Keratinocyte (primary cell): ENCODE data around the gene CORO2B. TPM values are rescaled to one million over a fixed set of nuclear protein-coding genes. Genes with fewer than 3 reads are reported as not detected.

Experiments
- DNase-seq: peaks from one replicate; pipeline ENCODE4 v3.0.0-alpha.2; 2011; ENCODE audit warnings: low read depth, missing footprints, low spot score
- FAIRE-seq: peaks from 2 replicates; lab custom pipeline; 2011; peaks lifted over from hg19 to GRCh38; lab: Jason Lieb, UNC
- H2AFZ ChIP-seq: 2 replicates; pipeline ENCODE4 v1.6.0; 2012; ENCODE audit warnings: low read length, control low read depth, inconsistent platforms; ENCODE audit not compliant: control insufficient read depth
- H3K27ac ChIP-seq: 2 replicates; pipeline ENCODE4 v1.5.1; 2011; ENCODE audit warnings: low read length; ENCODE audit not compliant: control insufficient read depth, insufficient read depth
- H3K27me3 ChIP-seq: 3 replicates; pipeline ENCODE4 v1.6.0; 2011; ENCODE audit warnings: low read length; ENCODE audit not compliant: control insufficient read depth, insufficient read depth; ENCODE audit errors: extremely low read depth
- H3K36me3 ChIP-seq, 2 experiments: 2 replicates in 1 of 2; 3 replicates in 1 of 2; pipeline ENCODE4 v1.5.1; 2011; ENCODE audit warnings: low read length in 2 of 2, mild to moderate bottlenecking in 1 of 2; ENCODE audit not compliant: control insufficient read depth in 2 of 2, insufficient read depth in 2 of 2; ENCODE audit errors: extremely low read depth in 1 of 2
- H3K4me1 ChIP-seq: 3 replicates; pipeline ENCODE4 v1.5.1; 2011; ENCODE audit warnings: low read length; ENCODE audit not compliant: control insufficient read depth, insufficient read depth; ENCODE audit errors: extremely low read depth
- H3K4me2 ChIP-seq: 3 replicates; pipeline ENCODE4 v1.6.0; 2011; ENCODE audit warnings: low read depth, low read length; ENCODE audit not compliant: control insufficient read depth, insufficient read depth; ENCODE audit errors: extremely low read depth
- H3K4me3 ChIP-seq, 3 experiments: fragments of 200-600 bp in 1 of 3; sonication (generic) in 1 of 3; 2 replicates in 2 of 3; 3 replicates in 1 of 3; pipeline ENCODE4 v1.5.1; 2011 to 2016; ENCODE audit warnings: low read length in 3 of 3, mild to moderate bottlenecking in 3 of 3, control low read depth in 2 of 3, inconsistent platforms in 1 of 3, low read depth in 1 of 3, mixed read lengths in 1 of 3, mixed run types in 1 of 3, moderate library complexity in 1 of 3; ENCODE audit not compliant: control insufficient read depth in 2 of 3, insufficient read depth in 2 of 3; ENCODE audit errors: extremely low read depth in 1 of 3
- H3K79me2 ChIP-seq: 2 replicates; pipeline ENCODE4 v1.6.0; 2012; ENCODE audit warnings: low read length; ENCODE audit not compliant: control insufficient read depth, insufficient read depth
- H3K9ac ChIP-seq: 3 replicates; pipeline ENCODE4 v1.6.0; 2011; ENCODE audit warnings: low read length; ENCODE audit not compliant: control insufficient read depth, insufficient read depth; ENCODE audit errors: extremely low read depth
- H3K9me1 ChIP-seq: 3 replicates; pipeline ENCODE4 v1.6.0; 2011; ENCODE audit warnings: low read length; ENCODE audit not compliant: control insufficient read depth, insufficient read depth; ENCODE audit errors: extremely low read depth
- H3K9me3 ChIP-seq: 2 replicates; pipeline ENCODE4 v1.5.1; 2012; ENCODE audit warnings: low read depth, low read length; ENCODE audit not compliant: control insufficient read depth
- H4K20me1 ChIP-seq: 3 replicates; pipeline ENCODE4 v1.6.0; 2011; ENCODE audit warnings: low read length; ENCODE audit not compliant: control insufficient read depth, insufficient read depth; ENCODE audit errors: extremely low read depth
- EZH2 ChIP-seq: IDR thresholded peaks from one replicate; pipeline ENCODE4 v1.6.1; 2012; ENCODE audit warnings: inconsistent platforms, mild to moderate bottlenecking, low read length, moderate library complexity
- dilution Hi-C: fragments of 300-500 bp; cut with MboI; formaldehyde crosslinking; loops from one replicate; pipeline ENCODE4 v1.7.0; 2020; ENCODE audit warnings: low sequenced_read_pairs; ENCODE audit not compliant: extremely low pct_ligation_motif_present
- polyA plus RNA-seq, 5 experiments: library from polyadenylated mRNA; depleted of rRNA in 3 of 5; stranded (reverse) in 3 of 5; stranded (forward) in 1 of 5; unstranded in 1 of 5; fragments of >200 nt; gene quantifications; 1 replicate in 1 of 5; 2 replicates in 3 of 5; 3 replicates in 1 of 5; pipeline versions ENCODE4 v1.2.1 to v1.2.3, GENCODE V29; 2011 to 2012; ENCODE audit warnings: missing spikeins in 2 of 5, low read depth in 1 of 5, low replicate concordance in 1 of 5
- TF ChIP-seq, protein P1 (sequence below), 3 experiments: IDR thresholded peaks in 1 of 3; conservative IDR thresholded peaks in 1 of 3; optimal IDR thresholded peaks in 1 of 3; 2 replicates in 2 of 3; 3 replicates in 1 of 3; pipeline versions ENCODE3 to v1.5.1; 2011; ENCODE audit warnings: low read length in 3 of 3, mild to moderate bottlenecking in 3 of 3, moderate library complexity in 2 of 3, control low read depth in 1 of 3, inconsistent platforms in 1 of 3; ENCODE audit not compliant: insufficient read depth in 2 of 3; ENCODE audit errors: extremely low read depth in 1 of 3

CORO2B gene
- polyA plus RNA-seq, 1 donor (not counting 4 experiments of a cell fraction or from before 2014, with no cell fraction given), result 0.13 TPM

DNA sequence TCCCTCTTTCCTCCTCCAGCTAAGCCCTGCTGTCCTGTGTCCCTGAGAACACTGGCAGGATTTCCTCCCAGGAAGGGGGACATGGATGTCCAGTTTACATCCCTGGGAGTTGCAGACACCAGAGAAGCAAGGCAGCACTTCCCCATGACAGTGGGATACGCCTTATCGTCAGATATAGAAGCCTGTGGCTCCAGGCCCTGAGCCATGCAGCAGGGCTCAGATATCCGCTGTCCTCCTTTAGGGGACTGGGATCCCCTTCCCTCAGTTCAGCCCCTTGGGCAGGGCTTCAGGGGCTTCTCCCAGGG, 16.4 kb downstream of the CORO2B start:
- H3K9me3 ChIP-seq, result no peaks in the 10 kb centered on the region
- H3K4me1 ChIP-seq, result no peaks in the 10 kb centered on the region
- TF ChIP-seq EZH2, result no peak
- TF ChIP-seq, protein P1, sequence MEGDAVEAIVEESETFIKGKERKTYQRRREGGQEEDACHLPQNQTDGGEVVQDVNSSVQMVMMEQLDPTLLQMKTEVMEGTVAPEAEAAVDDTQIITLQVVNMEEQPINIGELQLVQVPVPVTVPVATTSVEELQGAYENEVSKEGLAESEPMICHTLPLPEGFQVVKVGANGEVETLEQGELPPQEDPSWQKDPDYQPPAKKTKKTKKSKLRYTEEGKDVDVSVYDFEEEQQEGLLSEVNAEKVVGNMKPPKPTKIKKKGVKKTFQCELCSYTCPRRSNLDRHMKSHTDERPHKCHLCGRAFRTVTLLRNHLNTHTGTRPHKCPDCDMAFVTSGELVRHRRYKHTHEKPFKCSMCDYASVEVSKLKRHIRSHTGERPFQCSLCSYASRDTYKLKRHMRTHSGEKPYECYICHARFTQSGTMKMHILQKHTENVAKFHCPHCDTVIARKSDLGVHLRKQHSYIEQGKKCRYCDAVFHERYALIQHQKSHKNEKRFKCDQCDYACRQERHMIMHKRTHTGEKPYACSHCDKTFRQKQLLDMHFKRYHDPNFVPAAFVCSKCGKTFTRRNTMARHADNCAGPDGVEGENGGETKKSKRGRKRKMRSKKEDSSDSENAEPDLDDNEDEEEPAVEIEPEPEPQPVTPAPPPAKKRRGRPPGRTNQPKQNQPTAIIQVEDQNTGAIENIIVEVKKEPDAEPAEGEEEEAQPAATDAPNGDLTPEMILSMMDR (optimal IDR thresholded peaks at IDR 0.05 in 1 of 3, IDR thresholded peaks at IDR 0.05 in 1 of 3, conservative IDR thresholded peaks at IDR 0.05 in 1 of 3; ENCODE audit: extremely low read depth in 1 of 3, insufficient read depth in 2 of 3, low read length in 3 of 3), result no peak
- no peaks in the 10 kb centered on the region for H3K9me1 ChIP-seq
- no peak overlapping the region for H2AFZ ChIP-seq
- H3K4me2 ChIP-seq, result no peak overlapping the region
- H4K20me1 ChIP-seq, result no peaks in the 10 kb centered on the region
- no peak overlapping the region for H3K9ac ChIP-seq
- H3K27ac ChIP-seq, result no peak overlapping the region
- H3K36me3 ChIP-seq, result no peaks in the 10 kb centered on the region
- dilution Hi-C loops, result no loop called here
- FAIRE-seq (no peak), DNase-seq (no peak)
- peaks cover 11% of the 10 kb centered on the region for H3K27me3 ChIP-seq
- H3K79me2 ChIP-seq, result no peaks in the 10 kb centered on the region
- no peak overlapping the region for H3K4me3 ChIP-seq

DNA sequence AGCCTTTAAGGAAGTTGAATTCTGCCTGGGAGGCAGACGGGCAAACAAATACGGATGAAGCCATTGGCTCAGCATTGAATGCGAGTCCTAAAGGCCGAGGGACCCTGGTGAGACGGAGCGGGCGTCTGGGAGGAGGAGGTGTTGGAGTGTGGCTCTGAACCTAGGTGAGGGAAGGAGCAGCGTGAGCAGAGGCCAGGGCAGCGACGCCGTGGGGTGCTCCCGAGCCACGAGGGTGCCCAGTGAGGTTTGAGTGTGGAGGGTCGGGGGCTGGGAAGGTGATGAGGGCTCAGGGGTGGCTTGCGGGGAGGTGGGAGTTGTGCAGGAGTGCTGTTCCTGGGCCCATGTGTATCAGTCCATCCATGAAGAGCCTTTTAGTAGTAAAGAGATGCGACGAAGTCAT, 17.0 kb downstream of the CORO2B start:
- Histone ChIP-seq H3K79me2 (no peaks in the 10 kb centered on the region), H3K4me2 (no peak overlapping the region), H4K20me1 (no peaks in the 10 kb centered on the region), H3K27ac (no peak overlapping the region), H3K36me3 (no peaks in the 10 kb centered on the region), H3K9me3 (no peaks in the 10 kb centered on the region), H3K9me1 (no peaks in the 10 kb centered on the region), H3K4me3 (no peak overlapping the region), H3K27me3 (peaks cover 11% of the 10 kb centered on the region), H3K9ac (no peak overlapping the region), H3K4me1 (no peaks in the 10 kb centered on the region), H2AFZ (no peak overlapping the region)
- dilution Hi-C loops, result no loop called here
- FAIRE-seq, result no peak
- no peak for DNase-seq
- no peak for TF ChIP-seq EZH2
- TF ChIP-seq, protein P1 (optimal IDR thresholded peaks at IDR 0.05 in 1 of 3, IDR thresholded peaks at IDR 0.05 in 1 of 3, conservative IDR thresholded peaks at IDR 0.05 in 1 of 3; ENCODE audit: extremely low read depth in 1 of 3, insufficient read depth in 2 of 3, low read length in 3 of 3), result no peak
